Fibroblast of skin of right quadriceps (primary cell): Measurements from ENCODE around the gene RPL32.
"Not testable (repeated sequence)": the region's sequence is repeated elsewhere in the genome, so short reads cannot be mapped to it uniquely, and the experiment has no call there.

ENCODE experiments used
- DNase-seq: peaks from one replicate; pipeline ENCODE4 v3.0.0-alpha.2; 2013

Gene RPL32

GRCh38 chr3:12807601-12808359 is 33.6 kb downstream of the RPL32 start:
- DNase-seq, result no peak

DNA sequence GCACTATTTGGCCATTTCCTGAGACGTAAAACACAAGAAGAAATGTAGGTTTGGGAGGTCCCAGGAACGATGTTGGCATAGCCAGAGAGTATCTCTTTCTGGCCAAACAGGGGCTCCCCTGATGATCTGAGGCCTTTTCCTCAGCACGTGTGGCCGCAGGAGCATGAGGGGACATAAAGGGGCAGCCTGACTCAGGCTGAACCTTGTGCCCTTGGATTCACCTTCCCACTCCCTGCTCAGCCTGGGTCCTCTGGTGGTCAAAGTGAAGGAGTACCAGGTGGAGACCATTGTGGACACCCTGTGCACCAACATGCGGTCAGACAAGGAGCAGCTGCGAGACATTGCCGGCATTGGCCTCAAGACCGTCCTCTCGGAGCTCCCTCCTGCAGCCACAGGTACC is 34.3 kb downstream of the RPL32 start:
- DNase-seq, result no peak

GRCh38 chr3:12803371-12803770 is 38.0 kb downstream of the RPL32 start:
- DNase-seq, result no peak

DNA sequence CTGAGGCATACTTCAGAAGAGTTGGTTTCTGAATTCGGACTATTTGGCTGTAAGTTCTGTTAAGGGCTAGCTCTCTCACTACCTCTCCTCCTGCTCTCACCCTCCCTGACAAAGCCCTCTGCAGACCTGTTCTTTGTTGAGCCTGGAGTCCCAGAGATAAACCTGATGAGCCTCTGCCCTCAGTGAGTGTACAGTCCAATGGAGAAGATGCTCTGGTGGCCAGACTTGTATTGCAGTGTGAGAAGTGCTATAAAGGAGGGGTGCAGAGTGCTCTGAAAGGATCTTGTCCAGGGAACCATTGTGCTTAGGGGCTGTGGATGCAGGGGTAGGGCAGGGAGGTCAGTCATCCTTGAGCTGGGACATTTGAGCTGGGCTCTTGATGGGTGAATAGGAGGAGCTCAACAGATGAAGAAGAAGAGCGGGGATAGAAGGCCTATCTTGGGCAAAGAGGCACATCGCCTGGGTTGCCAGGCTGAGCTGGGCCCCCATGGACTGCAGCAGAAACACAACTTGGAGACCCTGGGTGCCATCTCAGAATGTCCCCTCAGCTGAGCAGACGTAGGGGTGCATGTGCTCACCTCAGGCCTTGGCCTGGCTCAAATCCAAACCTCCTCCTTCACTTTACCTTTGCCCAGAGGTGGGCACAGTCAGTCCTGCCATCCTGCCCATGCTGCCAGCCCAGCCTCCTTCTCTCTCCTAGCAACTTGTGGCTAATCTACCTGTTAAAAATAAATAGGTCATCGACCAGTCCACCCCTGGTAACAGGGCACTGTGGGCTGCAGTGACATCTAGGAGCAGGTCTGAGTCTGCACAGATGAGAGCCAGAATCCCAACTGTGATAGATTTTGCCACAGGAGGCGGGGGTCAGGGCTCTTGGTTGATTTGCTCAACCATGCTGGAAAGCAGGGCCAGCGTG is 41.6 kb downstream of the RPL32 start:
- DNase-seq, result no peak

GRCh38 chr3:12798559-12799179 is 42.7 kb downstream of the RPL32 start:
- no peak for DNase-seq

DNA sequence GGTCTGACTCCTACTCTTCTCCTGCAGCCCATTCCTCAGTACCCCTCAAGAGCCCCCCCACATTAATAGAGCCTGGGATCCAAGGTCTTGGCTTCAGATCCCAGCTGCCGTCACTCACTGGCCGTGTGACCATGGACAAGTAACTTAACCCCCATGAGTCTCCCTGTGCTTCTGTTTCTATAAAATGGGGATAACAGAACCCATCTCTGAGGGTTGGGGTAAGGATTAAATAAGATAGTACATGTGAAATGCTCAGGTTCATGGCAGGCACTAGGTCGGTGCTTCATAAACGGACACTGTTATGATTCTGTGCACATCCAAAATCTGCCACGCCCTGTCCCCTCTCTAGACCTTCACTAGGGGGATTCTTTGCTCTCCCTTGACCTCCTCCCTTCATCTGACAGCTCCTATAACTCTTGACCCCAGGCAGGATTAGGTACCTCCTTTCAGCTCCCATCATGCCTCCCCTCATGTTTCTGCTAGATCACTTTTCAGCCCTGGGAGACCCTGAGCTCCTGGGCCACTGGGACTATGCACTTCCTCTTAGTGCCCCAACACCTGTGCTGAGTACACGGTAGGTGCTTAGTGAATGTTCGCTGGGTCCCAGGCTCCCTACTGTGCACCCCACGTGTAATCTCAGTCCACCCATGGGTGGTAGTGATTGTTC is 43.3 kb downstream of the RPL32 start:
- DNase-seq, result no peak

GRCh38 chr3:12797124-12797891 is 44.1 kb downstream of the RPL32 start:
- DNase-seq, result no peak

DNA sequence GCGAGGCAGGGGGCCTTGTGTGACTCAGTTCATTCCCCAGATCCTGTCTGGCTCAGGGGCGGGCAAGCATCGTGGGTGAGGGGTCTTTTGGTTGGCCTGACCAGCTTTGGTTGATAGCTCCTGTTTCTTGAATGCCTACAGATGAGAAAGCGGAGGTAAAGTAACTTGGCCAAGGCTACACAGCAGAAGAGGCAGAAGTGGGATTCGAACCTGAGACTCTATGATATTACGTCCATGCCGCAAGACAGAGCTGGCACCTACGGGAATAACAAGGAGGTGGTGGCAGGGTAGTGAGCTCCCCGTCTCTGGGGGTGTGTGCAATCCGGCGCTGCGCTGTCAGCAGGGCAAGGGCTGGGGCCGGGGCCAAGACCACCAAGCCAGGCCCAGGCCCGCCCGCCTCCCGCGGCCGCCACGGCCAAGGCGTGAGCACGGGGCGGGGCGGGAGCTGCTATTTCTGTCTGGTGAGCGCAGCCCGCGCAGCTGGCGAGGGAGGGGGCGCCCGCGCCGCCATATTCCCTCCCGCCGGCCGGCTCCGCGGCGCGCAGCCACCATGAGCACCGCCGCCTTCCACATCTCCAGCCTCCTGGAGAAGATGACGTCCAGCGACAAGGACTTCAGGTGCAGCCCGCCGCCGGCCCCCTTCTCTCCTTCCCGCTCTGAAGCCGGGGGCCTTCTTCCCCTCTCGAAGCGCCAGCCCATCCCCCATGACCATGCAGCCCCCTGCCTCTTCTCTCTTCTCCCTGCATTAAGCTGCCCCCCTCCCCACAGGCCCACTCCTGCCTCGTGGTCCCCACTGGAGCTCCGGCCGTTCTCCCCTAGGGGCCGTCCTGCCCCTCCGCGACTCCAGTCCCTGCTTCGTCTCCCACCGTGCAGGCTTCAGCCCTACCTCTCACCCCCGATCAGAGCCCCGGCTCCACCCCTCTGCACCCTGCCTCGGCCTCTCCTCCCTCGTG is 44.9 kb downstream of the RPL32 start, which contains the start of gene CAND2:
Gene CAND2, plus strand, starts transcription at position 510 of the 953 bp plus-strand sequence. Its CDS starts 41 bp downstream, at position 551.
- DNase-seq, result peak; percentile 52

GRCh38 chr3:12793701-12794100 is 47.7 kb downstream of the RPL32 start:
- no peak for DNase-seq

- no peak for DNase-seq
Observed at GRCh38 chr3:12791430-12791829, 49.9 kb downstream of the RPL32 start.

GRCh38 chr3:12787967-12788690 is 53.2 kb downstream of the RPL32 start:
- not testable (repeated sequence) for DNase-seq

GRCh38 chr3:12787346-12787745 is 54.0 kb downstream of the RPL32 start:
- peak; percentile 17 for DNase-seq

- no peak for DNase-seq
Observed at GRCh38 chr3:12785096-12785495, 56.3 kb downstream of the RPL32 start.
